K562 (cell line): ENCODE data around the gene H3-3A. TPM values are rescaled to one million over a fixed set of nuclear protein-coding genes. Genes with fewer than 3 reads are reported as not detected.
A peak's percentile ranks its signal among the peaks of the same experiment; 100 is the strongest.

Experiments
- ARID4B ChIP-seq: sonication (generic); formaldehyde crosslinking; IDR thresholded peaks from 2 replicates; pipeline ENCODE4 v1.8.0; 2022; ENCODE audit warnings: mild to moderate bottlenecking, missing genetic modification reagents
- ATF3 ChIP-seq, 2 experiments: fragments of 450-650 bp in 1 of 2; sonication (generic) in 1 of 2; formaldehyde crosslinking in 1 of 2; IDR thresholded peaks in 1 of 2; conservative IDR thresholded peaks in 1 of 2; 2 replicates each; pipeline versions ENCODE4 v1.6.1 to v1.8.1; 2016 to 2023; ENCODE audit warnings: mild to moderate bottlenecking in 2 of 2, moderate library complexity in 2 of 2, inconsistent platforms in 1 of 2, missing genetic modification reagents in 1 of 2
- BDP1 ChIP-seq: IDR thresholded peaks from 3 replicates; pipeline ENCODE4 v1.6.1; 2011; ENCODE audit not compliant: insufficient read length, insufficient read depth
- CREB1 ChIP-seq, 2 experiments: sonication (generic) in 1 of 2; formaldehyde crosslinking in 1 of 2; IDR thresholded peaks; 2 replicates each; pipeline versions ENCODE4 v1.6.1 to v1.8.0; 2012 to 2022; ENCODE audit warnings: inconsistent platforms in 1 of 2, mild to moderate bottlenecking in 1 of 2, missing genetic modification reagents in 1 of 2, moderate library complexity in 1 of 2
- CREB3L1 ChIP-seq: fragments of 450-650 bp; IDR thresholded peaks from 2 replicates; pipeline ENCODE4 v1.6.1; 2014; ENCODE audit warnings: low read depth, mild to moderate bottlenecking, moderate library complexity, borderline replicate concordance
- CREBBP ChIP-seq: IDR thresholded peaks from one replicate; pipeline ENCODE4 v1.6.1; 2012; ENCODE audit warnings: low read depth, mild to moderate bottlenecking, control low read depth, inconsistent platforms, low read length
- FIP1L1 ChIP-seq: fragments of 200-400 bp; formaldehyde crosslinking; IDR thresholded peaks from 2 replicates; pipeline ENCODE4 v1.6.1; 2018; ENCODE audit warnings: mild to moderate bottlenecking, low read depth, low read length; ENCODE audit not compliant: poor library complexity, severe bottlenecking
- GABPB1 ChIP-seq: sonication (generic); formaldehyde crosslinking; IDR thresholded peaks from 2 replicates; pipeline ENCODE4 v1.8.0; 2022; ENCODE audit warnings: mild to moderate bottlenecking, missing genetic modification reagents
- JUNB ChIP-seq: fragments of 450-650 bp; formaldehyde crosslinking; conservative IDR thresholded peaks from 2 replicates; pipeline ENCODE4 v1.4.0; 2020; ENCODE audit warnings: mild to moderate bottlenecking
- KHSRP ChIP-seq: fragments of 450-650 bp; IDR thresholded peaks from 2 replicates; pipeline ENCODE4 v1.6.1; 2017
- OTX1 ChIP-seq: fragments of 450-650 bp; formaldehyde crosslinking; IDR thresholded peaks from 2 replicates; pipeline ENCODE4 v1.4.0; 2022; ENCODE audit warnings: mild to moderate bottlenecking
- SAP30 ChIP-seq: fragments of 200-600 bp; sonication (generic); IDR thresholded peaks from 2 replicates; pipeline ENCODE4 v1.6.1; 2012; ENCODE audit warnings: borderline replicate concordance, low read depth, mild to moderate bottlenecking, moderate library complexity, low read length, control low read depth, inconsistent platforms; ENCODE audit not compliant: insufficient read depth, poor library complexity, severe bottlenecking
- SETDB1 ChIP-seq: IDR thresholded peaks from one replicate; pipeline ENCODE4 v1.6.1; 2012; ENCODE audit warnings: low read length, control low read depth, inconsistent platforms
- ZNF217 ChIP-seq: sonication (generic); formaldehyde crosslinking; IDR thresholded peaks from 2 replicates; pipeline ENCODE4 v1.8.0; 2022; ENCODE audit warnings: mild to moderate bottlenecking, missing genetic modification reagents
- ZNF24 ChIP-seq: fragments of 450-650 bp; IDR thresholded peaks from 2 replicates; pipeline ENCODE4 v1.6.1; 2016
- ZNF274 ChIP-seq: IDR thresholded peaks from 2 replicates; pipeline ENCODE4 v1.6.1; 2011; ENCODE audit warnings: low read depth, mild to moderate bottlenecking, low read length, moderate library complexity, borderline replicate concordance
- ZNF3 ChIP-seq: fragments of 250-450 bp; sonication (Bioruptor Pico); IDR thresholded peaks from 2 replicates; pipeline ENCODE4 v1.5.0; 2021; ENCODE audit warnings: mild to moderate bottlenecking, moderate library complexity
- ZNF398 ChIP-seq: fragments of 250-450 bp; sonication (Bioruptor Pico); IDR thresholded peaks from 2 replicates; pipeline ENCODE4 v1.8.0; 2021; ENCODE audit warnings: moderate library complexity, mild to moderate bottlenecking, inconsistent platforms
- ZNF717 ChIP-seq: fragments of 250-450 bp; sonication (Bioruptor Pico); IDR thresholded peaks from 2 replicates; pipeline ENCODE4 v1.5.0; 2021
- polyA plus RNA-seq, 8 experiments: library from polyadenylated mRNA; depleted of rRNA in 4 of 8; stranded (reverse) in 5 of 8; unstranded in 3 of 8; fragments of >200 nt; fragmentation: Nextera tagmentation in 2 of 8; fragmentation: Illumina TruSeq in 1 of 8; extraction: Ambion mirVana in 2 of 8; extraction: Trizol in 1 of 8; gene quantifications; 2 replicates each; pipeline versions ENCODE4 v1.2.1 to v1.2.3, GENCODE V29; 2011 to 2014; ENCODE audit warnings: inconsistent platforms in 1 of 8, missing spikeins in 1 of 8
- total RNA-seq, 7 experiments: library from RNA; depleted of rRNA in 6 of 7; stranded (reverse); fragments of >200 nt in 6 of 7; fragmentation: Illumina TruSeq in 2 of 7; extraction: Trizol in 2 of 7; gene quantifications; 2 replicates each; pipeline versions ENCODE4 v1.2.1 to v1.2.3, GENCODE V29; 2011 to 2021; ENCODE audit warnings: low replicate concordance in 1 of 7

The H3-3A gene
- total and polyA plus RNA-seq, 9 of the 15 experiments (the other 6 are each of a cell fraction or from before 2014, with no cell fraction given) = 426 to 1,083 (median 591) TPM

GRCh38 chr1:226062558-226063223 is at the start of gene H3-3A (continued):
- TF ChIP-seq ZNF398 (CRISPR knock-in tag) (no peak), FIP1L1 (peak; percentile 81), KHSRP (no peak), CREB1 (IDR thresholded peaks at IDR 0.05) (peak; percentile 37; the same call in 1 of the 2 replicates), CREB1 (CRISPR knock-in tag; IDR thresholded peaks at IDR 0.05) (no peak; the same call in 1 of the 2 replicates), SAP30 (no peak), GABPB1 (CRISPR knock-in tag) (peak; percentile 67), BDP1 (no peak), CREB3L1 (peak; percentile 44; the same call in 1 of the 2 replicates), SETDB1 (no peak), ATF3 (IDR thresholded peaks at IDR 0.05) (no peak), ATF3 (CRISPR knock-in tag; conservative IDR thresholded peaks at IDR 0.05) (peak; percentile 56; the same call in 1 of the 2 replicates), CREBBP (no peak), ZNF717 (CRISPR knock-in tag) (no peak), ZNF217 (no peak), ZNF274 (no peak), ZNF24 (no peak; the same call in 1 of the 2 replicates), JUNB (CRISPR knock-in tag) (no peak), ZNF3 (no peak), OTX1 (CRISPR knock-in tag) (peak; percentile 13; the same call in 1 of the 2 replicates), ARID4B (CRISPR knock-in tag) (peak; percentile 58)
